B cell (primary cell): Measurements from ENCODE around the gene EXOC4.

ENCODE experiments used
- EZH2 ChIP-seq: IDR thresholded peaks from 2 replicates; pipeline ENCODE4 v1.6.1; 2012; ENCODE audit warnings: borderline replicate concordance, low read depth, mild to moderate bottlenecking, moderate library complexity, low read length; ENCODE audit not compliant: insufficient read depth, poor library complexity, severe bottlenecking
- TF ChIP-seq, protein P1 (sequence below): fragments of 200-600 bp; IDR thresholded peaks from one replicate; pipeline ENCODE4 v1.8.0; 2022; ENCODE audit warnings: antibody characterized with exemption, mild to moderate bottlenecking

DNA sequence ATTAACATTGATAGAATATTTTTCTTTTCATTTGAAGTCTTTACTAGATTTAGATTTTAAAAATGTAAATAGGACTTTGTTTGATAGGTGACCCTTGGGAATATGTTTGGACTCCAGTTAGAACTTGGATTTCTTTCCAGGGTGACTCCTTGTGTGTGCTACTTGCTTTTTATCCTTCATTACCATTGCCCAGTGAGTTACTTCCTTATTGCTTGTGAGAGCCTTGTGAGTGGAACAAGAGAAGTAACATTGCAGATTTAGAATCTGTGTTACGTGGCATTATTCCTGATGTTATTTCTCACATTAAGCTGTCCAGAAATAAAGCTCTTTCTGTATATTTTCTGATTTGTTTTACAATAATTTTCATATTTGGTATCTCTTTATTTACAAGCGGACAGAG, 746.3 kb downstream of the EXOC4 start:
- TF ChIP-seq, protein P1, sequence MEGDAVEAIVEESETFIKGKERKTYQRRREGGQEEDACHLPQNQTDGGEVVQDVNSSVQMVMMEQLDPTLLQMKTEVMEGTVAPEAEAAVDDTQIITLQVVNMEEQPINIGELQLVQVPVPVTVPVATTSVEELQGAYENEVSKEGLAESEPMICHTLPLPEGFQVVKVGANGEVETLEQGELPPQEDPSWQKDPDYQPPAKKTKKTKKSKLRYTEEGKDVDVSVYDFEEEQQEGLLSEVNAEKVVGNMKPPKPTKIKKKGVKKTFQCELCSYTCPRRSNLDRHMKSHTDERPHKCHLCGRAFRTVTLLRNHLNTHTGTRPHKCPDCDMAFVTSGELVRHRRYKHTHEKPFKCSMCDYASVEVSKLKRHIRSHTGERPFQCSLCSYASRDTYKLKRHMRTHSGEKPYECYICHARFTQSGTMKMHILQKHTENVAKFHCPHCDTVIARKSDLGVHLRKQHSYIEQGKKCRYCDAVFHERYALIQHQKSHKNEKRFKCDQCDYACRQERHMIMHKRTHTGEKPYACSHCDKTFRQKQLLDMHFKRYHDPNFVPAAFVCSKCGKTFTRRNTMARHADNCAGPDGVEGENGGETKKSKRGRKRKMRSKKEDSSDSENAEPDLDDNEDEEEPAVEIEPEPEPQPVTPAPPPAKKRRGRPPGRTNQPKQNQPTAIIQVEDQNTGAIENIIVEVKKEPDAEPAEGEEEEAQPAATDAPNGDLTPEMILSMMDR, result no peak
- TF ChIP-seq EZH2, result no peak
